MM.1S (cell line): Measurements from ENCODE around the gene GCK.

Experiments used
- CTCF ChIP-seq: fragments of 300-600 bp; sonication (generic); IDR thresholded peaks from 2 replicates; pipeline ENCODE4 v1.5.1; 2016; ENCODE audit warnings: antibody characterized with exemption, low read length, mixed read lengths
- EZH2 ChIP-seq: fragments of 300-600 bp; sonication (generic); optimal IDR thresholded peaks from 2 replicates; pipeline ENCODE3; 2017; ENCODE audit warnings: low read depth, mild to moderate bottlenecking, antibody characterized with exemption, low read length, mixed read lengths
- EZH2phosphoT487 ChIP-seq: fragments of 300-600 bp; sonication (generic); IDR thresholded peaks from 2 replicates; pipeline ENCODE4 v1.6.1; 2018; ENCODE audit warnings: antibody characterized with exemption, low read length

GRCh38 chr7:44225566-44226395 is 36.5 kb upstream of the GCK start:
- TF ChIP-seq CTCF (no peak), EZH2phosphoT487 (no peak), EZH2 (no peak)
